HEK293 (cell line): Measurements from ENCODE around the gene RAB42.

ENCODE experiments used
- CTCF ChIA-PET: fragments of 350-600 bp; formaldehyde crosslinking; extraction: SDS; loops from one replicate; lab custom pipeline; 2021; ENCODE audit warnings: antibody characterized with exemption; lab: Yijun Ruan, JAX
- POLR2A ChIA-PET: fragments of 300-600 bp; formaldehyde crosslinking; extraction: SDS; loops from one replicate; lab custom pipeline; 2020; ENCODE audit warnings: antibody characterized with exemption, inconsistent platforms; lab: Yijun Ruan, JAX
- H3K27ac ChIP-seq: fragments of 200-500 bp; sonication (Bioruptor generic); 2 replicates; pipeline ENCODE4 v1.5.1; 2014; ENCODE audit warnings: low read depth, low read length, control low read depth, inconsistent platforms; ENCODE audit errors: extremely low read depth
- H3K36me3 ChIP-seq, 2 experiments: fragments of 200-500 bp in 1 of 2; sonication (Bioruptor generic) in 1 of 2; 1 replicate in 1 of 2; 2 replicates in 1 of 2; pipeline ENCODE4 v1.5.1; 2014 to 2017; ENCODE audit warnings: inconsistent platforms in 2 of 2, low read length in 2 of 2; ENCODE audit not compliant: control insufficient read depth in 2 of 2, insufficient read depth in 1 of 2
- H3K4me1 ChIP-seq: fragments of 200-500 bp; sonication (Bioruptor generic); 2 replicates; pipeline ENCODE4 v1.5.1; 2014; ENCODE audit warnings: mild to moderate bottlenecking, low read length, inconsistent platforms; ENCODE audit not compliant: control insufficient read depth, insufficient read depth
- H3K4me3 ChIP-seq: 2 replicates; pipeline ENCODE4 v1.5.1; 2011; ENCODE audit warnings: low read depth, mild to moderate bottlenecking, control low read depth, low read length, moderate library complexity
- H3K9me3 ChIP-seq: fragments of 200-500 bp; sonication (Bioruptor generic); 2 replicates; pipeline ENCODE4 v1.5.1; 2014; ENCODE audit warnings: low read depth, low read length, inconsistent platforms; ENCODE audit not compliant: control insufficient read depth, insufficient read depth
- BCL11B ChIP-seq: fragments of 450-650 bp; formaldehyde crosslinking; IDR thresholded peaks from 2 replicates; pipeline ENCODE4 v1.5.1; 2016; ENCODE audit warnings: low read depth, missing biosample characterization, missing genetic modification characterization
- GLIS1 ChIP-seq: fragments of 450-650 bp; formaldehyde crosslinking; IDR thresholded peaks from 2 replicates; pipeline ENCODE4 v1.5.1; 2016; ENCODE audit warnings: missing biosample characterization, missing genetic modification characterization
- HOXA7 ChIP-seq: sonication (generic); formaldehyde crosslinking; IDR thresholded peaks from 2 replicates; pipeline ENCODE4 v1.8.1; 2022; ENCODE audit warnings: missing genetic modification reagents, borderline replicate concordance
- MYNN ChIP-seq: fragments of 450-650 bp; formaldehyde crosslinking; IDR thresholded peaks from 2 replicates; pipeline ENCODE4 v1.5.1; 2016; ENCODE audit warnings: missing biosample characterization, missing genetic modification characterization, borderline replicate concordance
- PRDM1 ChIP-seq: fragments of 450-650 bp; formaldehyde crosslinking; IDR thresholded peaks from 2 replicates; pipeline ENCODE4; 2016; ENCODE audit warnings: missing biosample characterization, missing genetic modification characterization
- TSHZ1 ChIP-seq: fragments of 450-650 bp; formaldehyde crosslinking; IDR thresholded peaks from 2 replicates; pipeline ENCODE4 v1.5.1; 2016; ENCODE audit warnings: missing biosample characterization, missing genetic modification characterization, borderline replicate concordance
- WT1 ChIP-seq: fragments of 450-650 bp; formaldehyde crosslinking; IDR thresholded peaks from 2 replicates; pipeline ENCODE4 v1.5.1; 2016; ENCODE audit warnings: missing biosample characterization, missing genetic modification characterization
- ZBTB20 ChIP-seq: fragments of 450-650 bp; formaldehyde crosslinking; IDR thresholded peaks from 2 replicates; pipeline ENCODE4 v1.5.1; 2016; ENCODE audit warnings: missing biosample characterization, missing genetic modification characterization
- ZBTB21 ChIP-seq: fragments of 450-650 bp; formaldehyde crosslinking; IDR thresholded peaks from 2 replicates; pipeline ENCODE4 v1.5.1; 2017; ENCODE audit warnings: missing biosample characterization, missing genetic modification characterization
- ZBTB49 ChIP-seq: fragments of 450-650 bp; formaldehyde crosslinking; IDR thresholded peaks from 2 replicates; pipeline ENCODE4 v1.5.1; 2016; ENCODE audit warnings: missing biosample characterization, missing genetic modification characterization, low read depth
- ZBTB7A ChIP-seq: fragments of 450-650 bp; formaldehyde crosslinking; IDR thresholded peaks from 2 replicates; pipeline ENCODE4 v1.5.1; 2016; ENCODE audit warnings: low read depth, missing biosample characterization, missing genetic modification characterization
- ZNF114 ChIP-seq: fragments of 450-650 bp; formaldehyde crosslinking; IDR thresholded peaks from 2 replicates; pipeline ENCODE4 v1.5.0; 2017; ENCODE audit warnings: missing biosample characterization, missing genetic modification characterization
- ZNF146 ChIP-seq: fragments of 450-650 bp; formaldehyde crosslinking; IDR thresholded peaks from 2 replicates; pipeline ENCODE4 v1.5.1; 2016; ENCODE audit warnings: missing biosample characterization, missing genetic modification characterization
- ZNF174 ChIP-seq: fragments of 450-650 bp; formaldehyde crosslinking; IDR thresholded peaks from 2 replicates; pipeline ENCODE4 v1.5.0; 2017; ENCODE audit warnings: missing biosample characterization, mild to moderate bottlenecking, missing genetic modification characterization
- ZNF24 ChIP-seq: fragments of 450-650 bp; formaldehyde crosslinking; IDR thresholded peaks from 2 replicates; pipeline ENCODE4 v1.5.1; 2016; ENCODE audit warnings: missing biosample characterization, missing genetic modification characterization
- ZNF350 ChIP-seq: fragments of 450-650 bp; formaldehyde crosslinking; IDR thresholded peaks from 2 replicates; pipeline ENCODE4 v1.5.0; 2017; ENCODE audit warnings: missing biosample characterization, mild to moderate bottlenecking, missing genetic modification characterization
- ZNF596 ChIP-seq: fragments of 450-650 bp; IDR thresholded peaks from 2 replicates; pipeline ENCODE4 v1.5.0; 2018; ENCODE audit warnings: missing biosample characterization, mild to moderate bottlenecking, missing genetic modification characterization, moderate library complexity
- ZNF629 ChIP-seq: fragments of 450-650 bp; formaldehyde crosslinking; IDR thresholded peaks from 2 replicates; pipeline ENCODE4 v1.5.1; 2017; ENCODE audit warnings: missing biosample characterization, missing genetic modification characterization
- ZNF704 ChIP-seq: fragments of 450-650 bp; formaldehyde crosslinking; IDR thresholded peaks from 2 replicates; pipeline ENCODE4 v1.5.1; 2016; ENCODE audit warnings: missing biosample characterization, missing genetic modification characterization
- ZNF747 ChIP-seq: fragments of 450-650 bp; formaldehyde crosslinking; IDR thresholded peaks from 2 replicates; pipeline ENCODE4 v1.5.1; 2016; ENCODE audit warnings: missing biosample characterization, missing genetic modification characterization
- ZNF791 ChIP-seq: fragments of 450-650 bp; formaldehyde crosslinking; IDR thresholded peaks from 2 replicates; pipeline ENCODE4 v1.5.1; 2016; ENCODE audit warnings: missing biosample characterization, missing genetic modification characterization
- ZNF830 ChIP-seq: fragments of 450-650 bp; IDR thresholded peaks from 2 replicates; pipeline ENCODE4 v1.5.0; 2018; ENCODE audit warnings: missing biosample characterization, missing genetic modification characterization, low read depth, mild to moderate bottlenecking, moderate library complexity
- TF ChIP-seq, protein P1 (sequence below): fragments of 450-650 bp; formaldehyde crosslinking; IDR thresholded peaks from 2 replicates; pipeline ENCODE4 v1.5.1; 2016; ENCODE audit warnings: missing biosample characterization, missing genetic modification characterization

Gene RAB42

GRCh38 chr1:28560886-28561285, 31.2 kb upstream of the RAB42 start:
- Histone ChIP-seq H3K4me3 (no peak overlapping the region), H3K9me3 (no peaks in the 10 kb centered on the region), H3K27ac (no peak overlapping the region), H3K36me3 (peaks cover 45 to 89% of the 10 kb centered on the region in 2 experiments), H3K4me1 (no peaks in the 10 kb centered on the region)
- ChIA-PET POLR2A (interaction anchor here (5.5 kb wide), 1 partner anchor 20 kb away, joined by 30 read pairs; no protein-coding TSS in a partner anchor), CTCF (interaction anchor here (0.6 kb wide), 1 partner anchor 150 kb away, joined by 4 read pairs; no protein-coding TSS in a partner anchor)
- no peak for TF ChIP-seq ZBTB7A (tag by site-specific recombination)
- no peak for TF ChIP-seq ZNF146
- TF ChIP-seq, protein P1, sequence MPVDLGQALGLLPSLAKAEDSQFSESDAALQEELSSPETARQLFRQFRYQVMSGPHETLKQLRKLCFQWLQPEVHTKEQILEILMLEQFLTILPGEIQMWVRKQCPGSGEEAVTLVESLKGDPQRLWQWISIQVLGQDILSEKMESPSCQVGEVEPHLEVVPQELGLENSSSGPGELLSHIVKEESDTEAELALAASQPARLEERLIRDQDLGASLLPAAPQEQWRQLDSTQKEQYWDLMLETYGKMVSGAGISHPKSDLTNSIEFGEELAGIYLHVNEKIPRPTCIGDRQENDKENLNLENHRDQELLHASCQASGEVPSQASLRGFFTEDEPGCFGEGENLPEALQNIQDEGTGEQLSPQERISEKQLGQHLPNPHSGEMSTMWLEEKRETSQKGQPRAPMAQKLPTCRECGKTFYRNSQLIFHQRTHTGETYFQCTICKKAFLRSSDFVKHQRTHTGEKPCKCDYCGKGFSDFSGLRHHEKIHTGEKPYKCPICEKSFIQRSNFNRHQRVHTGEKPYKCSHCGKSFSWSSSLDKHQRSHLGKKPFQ, result no peak
- TF ChIP-seq ZNF350 (tag by site-specific recombination), result no peak
- TF ChIP-seq ZNF629 (tag by site-specific recombination), result no peak
- no peak for TF ChIP-seq BCL11B (tag by site-specific recombination)
- TF ChIP-seq ZNF174, result no peak
- TF ChIP-seq ZBTB21, result no peak
- TF ChIP-seq ZBTB20 (tag by site-specific recombination), result no peak

GRCh38 chr1:28564310-28564709, 27.8 kb upstream of the RAB42 start:
- ChIA-PET POLR2A (interaction anchor here (1.0 to 1.7 kb wide), 2 partner anchors 13 to 18 kb away, joined by 3 to 6 read pairs; no protein-coding TSS in a partner anchor), CTCF (interaction anchor here (0.6 kb wide), 2 partner anchors 20 to 152 kb away, joined by 3 to 6 read pairs; no protein-coding TSS in a partner anchor)
- TF ChIP-seq ZNF747 (tag by site-specific recombination), result no peak

GRCh38 chr1:28565040-28565439, 27.0 kb upstream of the RAB42 start:
- POLR2A ChIA-PET, result interaction anchor here (0.7 to 1.7 kb wide), 3 partner anchors 13 to 304 kb away, joined by 3 to 6 read pairs (median 3); no protein-coding TSS in a partner anchor
- no peaks in the 10 kb centered on the region for H3K9me3 ChIP-seq
- peaks cover 37 to 88% of the 10 kb centered on the region in 2 experiments for H3K36me3 ChIP-seq
- no peak overlapping the region for H3K4me3 ChIP-seq
- no peaks in the 10 kb centered on the region for H3K4me1 ChIP-seq
- H3K27ac ChIP-seq, result no peak overlapping the region
- CTCF ChIA-PET, result interaction anchor here (0.6 kb wide), 1 partner anchor 302 kb away, joined by 4 read pairs; no protein-coding TSS in a partner anchor
- TF ChIP-seq WT1 (no peak), GLIS1 (tag by site-specific recombination) (no peak), MYNN (tag by site-specific recombination) (no peak), ZNF704 (no peak), HOXA7 (CRISPR knock-in tag) (no peak), ZNF24 (tag by site-specific recombination) (no peak), ZNF596 (tag by site-specific recombination) (no peak), ZNF791 (no peak), PRDM1 (tag by site-specific recombination) (no peak), TSHZ1 (no peak), ZNF830 (tag by site-specific recombination) (no peak), ZNF114 (tag by site-specific recombination) (no peak), ZBTB49 (tag by site-specific recombination) (no peak)

More at GRCh38 chr1:28564310-28564709, 27.8 kb upstream of the RAB42 start:
- Histone ChIP-seq H3K4me3 (no peak overlapping the region), H3K4me1 (no peaks in the 10 kb centered on the region), H3K36me3 (peaks cover 39 to 93% of the 10 kb centered on the region in 2 experiments), H3K9me3 (no peaks in the 10 kb centered on the region), H3K27ac (no peak overlapping the region)
